Activated CD8-positive, alpha-beta memory T cell treated with anti-CD3 and anti-CD28 coated beads for 24 hours (primary cell): ENCODE results near the gene ISG20L2.
"Not testable (repeated sequence)": the region's sequence is repeated elsewhere in the genome, so short reads cannot be mapped to it uniquely, and the experiment has no call there.

Experiments
- DNase-seq: peaks from one replicate; pipeline ENCODE4 v3.0.0-alpha.2; 2020

Gene ISG20L2

GRCh38 chr1:156728599-156729462 lies at the start of gene ISG20L2:
TSS of gene ISG20L2 (minus strand) at chr1:156728766. CDS start at chr1:156727652, 1,114 bp downstream.
- DNase-seq: peak; percentile 94

- no peak for DNase-seq
These were observed 49.0 kb upstream of the ISG20L2 start for GRCh38 chr1:156777573-156777972.

GRCh38 chr1:156776942-156777341 lies 48.4 kb upstream of the ISG20L2 start:
- no peak for DNase-seq

- DNase-seq: no peak
These were observed 47.2 kb upstream of the ISG20L2 start for GRCh38 chr1:156775799-156776198.

- no peak for DNase-seq
These were observed 45.0 kb upstream of the ISG20L2 start for GRCh38 chr1:156773607-156774006.

DNA sequence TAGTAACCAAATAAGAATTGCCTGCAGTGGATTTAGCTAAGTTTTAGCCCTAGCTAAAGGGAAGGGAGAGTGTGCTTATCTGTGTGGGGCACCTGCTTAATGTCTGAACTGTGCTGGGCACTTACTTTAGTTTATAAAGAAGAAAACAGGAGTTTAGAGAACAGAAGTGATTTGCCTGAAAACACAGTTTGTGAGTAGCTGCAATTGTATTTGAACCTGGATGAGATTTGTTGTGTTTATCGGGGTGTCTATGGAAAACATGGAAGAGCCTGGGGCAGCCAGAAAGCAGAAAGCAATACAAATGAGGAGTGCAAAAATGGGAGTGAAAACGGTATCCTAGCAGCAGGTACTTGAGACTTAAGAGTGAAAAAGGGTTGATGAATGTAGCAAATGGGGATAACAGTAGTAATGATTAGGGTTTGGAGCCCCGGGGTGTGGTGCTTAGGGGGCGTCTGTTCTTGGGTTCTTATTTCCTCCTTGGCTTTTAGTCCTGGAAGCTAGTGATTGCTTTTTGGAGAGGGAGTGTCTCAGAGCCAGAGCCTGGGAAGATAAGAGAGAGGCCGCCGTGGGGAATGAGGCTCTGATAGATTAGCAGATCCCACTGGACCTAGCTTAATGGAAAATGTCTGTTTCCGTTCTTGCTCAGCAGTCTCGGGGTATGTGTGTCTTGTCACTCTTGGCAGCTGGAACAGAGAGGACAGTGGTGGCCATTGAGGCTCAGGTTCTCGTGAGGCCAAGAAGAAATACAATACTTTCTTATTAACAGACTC lies 44.3 kb upstream of the ISG20L2 start:
- no peak for DNase-seq

- DNase-seq: no peak
These were observed 43.7 kb upstream of the ISG20L2 start for GRCh38 chr1:156772222-156772621.

- no peak for DNase-seq
These were observed 40.2 kb upstream of the ISG20L2 start for GRCh38 chr1:156768610-156769295.

DNA sequence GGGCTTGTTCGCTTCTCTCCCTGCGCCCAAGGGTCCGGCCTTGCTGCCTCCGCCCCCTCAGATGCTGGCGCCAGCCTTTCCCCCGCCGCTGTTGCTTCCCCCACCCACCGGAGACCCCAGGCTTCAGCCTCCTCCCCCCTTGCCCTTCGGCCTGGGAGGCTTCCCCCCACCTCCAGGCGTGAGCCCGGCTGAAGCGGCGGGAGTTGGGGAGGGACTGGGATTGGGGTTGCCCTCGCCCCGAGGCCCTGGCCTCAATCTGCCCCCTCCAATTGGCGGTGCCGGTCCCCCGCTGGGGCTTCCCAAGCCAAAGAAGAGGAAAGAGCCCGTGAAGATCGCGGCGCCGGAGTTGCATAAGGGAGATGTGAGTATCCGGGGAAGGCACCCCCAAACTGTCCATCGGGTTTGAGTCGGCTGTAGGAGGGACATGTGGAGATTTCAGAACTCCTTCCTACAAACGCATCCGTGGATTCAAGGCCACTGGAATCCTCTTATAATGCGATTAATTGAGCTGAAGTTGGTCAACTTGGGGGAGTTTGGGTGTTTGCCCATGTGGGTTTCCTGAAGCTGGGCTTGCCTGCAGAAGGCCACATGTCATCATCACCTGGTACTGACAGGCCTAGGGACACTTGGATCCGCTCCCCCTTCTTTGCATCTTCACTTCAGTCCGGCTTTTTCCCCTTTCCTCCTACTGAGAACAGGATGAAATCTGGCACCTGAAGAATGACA lies 39.5 kb upstream of the ISG20L2 start:
- peak; percentile 78 for DNase-seq

DNA sequence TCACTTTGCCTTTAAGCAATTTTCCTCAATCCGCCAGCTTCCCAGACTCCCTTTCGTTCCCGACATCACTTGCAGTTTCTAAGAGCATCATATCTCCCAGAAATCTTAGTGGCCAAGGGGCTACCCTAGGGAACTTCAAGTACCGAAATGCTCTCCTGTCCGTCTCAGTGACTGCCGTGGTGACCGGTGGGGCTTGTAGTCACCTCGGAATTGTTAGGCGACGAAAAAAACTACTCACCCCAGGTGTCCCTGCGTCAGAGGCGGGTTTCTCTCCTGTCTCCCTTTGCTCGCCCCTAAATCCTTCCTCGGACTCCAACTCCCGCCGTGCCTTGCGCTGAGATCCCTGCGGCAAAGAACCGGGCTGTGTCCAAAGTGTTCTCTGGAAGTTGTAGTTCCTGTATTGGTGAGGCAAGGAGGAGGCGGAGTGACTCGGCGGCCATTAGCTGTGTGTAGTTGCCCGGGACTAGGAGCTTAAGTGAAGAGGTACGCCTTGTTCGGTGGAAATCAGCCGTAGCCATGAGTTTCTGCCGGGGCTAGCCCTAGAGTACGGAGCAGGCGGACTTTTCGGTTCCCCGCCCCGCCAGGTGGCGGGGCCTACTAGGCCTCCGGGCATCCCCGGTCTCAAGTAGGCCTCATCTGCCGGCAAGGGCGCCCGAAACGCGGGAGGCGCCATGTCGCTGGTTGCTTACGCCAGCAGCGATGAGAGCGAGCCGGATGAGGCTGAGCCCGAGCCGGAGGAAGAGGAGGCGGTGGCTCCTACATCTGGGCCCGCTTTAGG lies 38.7 kb upstream of the ISG20L2 start, which contains the start of gene PRCC:
PRCC (plus strand) TSS at position 435 of the 778 bp plus-strand sequence; CDS start at position 672, 237 bp downstream.
- peak; percentile 94 for DNase-seq

DNA sequence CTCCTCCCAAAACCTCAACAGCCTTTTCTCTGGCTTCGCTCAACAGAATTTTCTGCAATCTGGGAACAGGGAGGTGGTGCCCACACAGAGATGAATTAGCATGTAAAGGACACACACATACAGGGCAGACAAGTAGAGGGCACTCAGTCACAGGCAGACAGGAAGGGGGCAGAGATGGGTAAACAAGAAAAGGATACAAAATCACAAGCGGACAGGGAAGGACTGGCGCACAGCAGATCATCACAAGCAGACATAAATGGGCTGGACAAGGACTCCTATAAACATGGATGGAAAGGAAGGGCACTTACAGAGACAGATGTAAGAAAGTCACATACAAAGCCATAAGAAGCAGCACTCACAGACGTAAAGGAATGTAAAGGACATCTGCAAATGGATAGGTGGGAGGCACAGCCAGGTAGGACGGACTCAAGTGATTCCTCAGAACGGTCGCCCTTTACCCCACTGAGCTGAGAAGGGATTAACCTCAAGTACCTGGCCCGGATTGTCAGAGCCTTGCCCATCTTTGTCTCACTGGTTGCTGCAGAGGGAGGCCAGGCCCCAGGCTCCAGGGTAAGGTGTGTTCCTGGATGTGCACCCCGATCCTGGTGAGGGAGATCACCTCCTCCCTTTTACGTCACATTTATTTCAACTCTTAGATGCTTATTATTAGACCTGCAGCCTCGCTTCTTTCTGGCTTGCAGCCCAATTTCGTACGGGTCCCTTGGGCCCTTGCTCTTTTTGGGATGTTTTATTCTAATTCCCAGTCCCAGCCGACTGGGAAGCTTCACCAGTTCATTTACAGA lies 37.9 kb upstream of the ISG20L2 start:
- no peak for DNase-seq

DNA sequence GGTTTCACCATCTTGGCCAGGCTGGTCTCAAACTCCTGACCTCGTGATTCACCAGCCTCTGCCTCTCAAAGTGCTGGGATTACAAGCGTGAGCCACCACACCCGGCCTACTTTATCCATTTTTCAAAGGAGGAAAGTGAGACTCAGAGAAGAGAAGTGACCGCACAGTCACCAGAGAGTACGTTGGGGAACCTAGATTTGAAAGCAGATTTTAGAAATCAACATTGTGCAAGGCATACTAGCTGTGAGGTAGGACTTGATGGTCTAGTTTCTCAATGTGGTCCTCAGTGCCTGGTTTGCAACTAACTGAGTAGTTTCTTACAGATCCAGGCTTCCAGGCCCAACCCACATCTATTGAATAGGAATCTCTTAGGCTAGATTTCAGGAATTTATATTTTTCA lies 37.1 kb upstream of the ISG20L2 start:
- DNase-seq: no peak

DNA sequence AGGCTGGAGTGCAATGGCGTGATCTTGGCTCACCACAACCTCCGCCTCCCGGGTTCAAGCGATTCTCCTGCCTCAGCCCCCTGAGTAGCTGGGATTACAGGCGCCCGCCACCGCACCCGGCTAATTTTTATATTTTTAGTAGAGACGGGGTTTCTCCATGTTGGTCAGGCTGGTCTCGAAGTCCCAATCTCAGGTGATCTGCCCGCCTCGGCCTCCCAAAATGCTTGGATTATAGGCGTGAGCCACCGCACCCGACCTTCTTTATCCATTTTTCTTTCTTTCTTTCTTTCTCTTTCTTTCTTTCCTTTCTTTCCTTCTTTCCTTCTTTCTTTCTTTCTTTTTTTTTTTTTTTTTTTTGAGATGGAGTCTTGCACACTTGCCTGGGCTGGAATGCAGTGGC lies 36.6 kb upstream of the ISG20L2 start:
- not testable (repeated sequence) for DNase-seq

- DNase-seq: no peak
These were observed 32.2 kb upstream of the ISG20L2 start for GRCh38 chr1:156760796-156761104.

DNA sequence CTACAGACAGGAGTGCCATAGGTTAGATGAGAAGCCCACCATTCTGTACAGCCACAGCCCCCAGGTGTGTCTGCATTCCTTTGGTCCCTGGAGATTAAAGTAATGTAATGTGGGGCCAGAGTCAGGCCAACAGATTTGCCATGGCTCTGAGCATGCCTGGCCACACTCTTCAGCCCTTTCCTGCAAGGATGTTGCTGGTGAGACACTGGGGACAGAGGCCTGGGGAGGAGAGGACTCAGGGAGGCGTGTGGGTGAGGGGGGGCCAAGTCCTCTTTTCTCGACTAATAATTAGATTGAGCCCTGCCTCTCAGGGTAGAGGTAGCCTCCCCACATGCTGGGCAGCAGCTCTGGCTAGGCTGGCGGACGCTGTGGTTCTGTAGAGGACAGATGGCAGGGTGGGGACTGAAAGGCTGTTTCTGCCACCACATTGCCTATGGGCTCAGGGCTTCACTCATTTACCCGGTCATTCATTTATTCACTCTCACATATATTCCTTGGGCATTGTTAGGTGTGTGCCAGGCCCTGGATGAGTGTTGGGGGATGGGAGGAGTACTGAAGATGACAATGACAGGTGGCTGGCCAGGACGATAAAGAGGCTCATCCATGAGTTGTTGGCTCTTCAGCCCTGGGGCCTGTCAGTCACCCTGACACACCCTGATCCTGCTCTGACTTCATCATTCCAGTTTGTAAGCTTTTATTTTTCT lies 31.7 kb upstream of the ISG20L2 start:
- DNase-seq: no peak

DNA sequence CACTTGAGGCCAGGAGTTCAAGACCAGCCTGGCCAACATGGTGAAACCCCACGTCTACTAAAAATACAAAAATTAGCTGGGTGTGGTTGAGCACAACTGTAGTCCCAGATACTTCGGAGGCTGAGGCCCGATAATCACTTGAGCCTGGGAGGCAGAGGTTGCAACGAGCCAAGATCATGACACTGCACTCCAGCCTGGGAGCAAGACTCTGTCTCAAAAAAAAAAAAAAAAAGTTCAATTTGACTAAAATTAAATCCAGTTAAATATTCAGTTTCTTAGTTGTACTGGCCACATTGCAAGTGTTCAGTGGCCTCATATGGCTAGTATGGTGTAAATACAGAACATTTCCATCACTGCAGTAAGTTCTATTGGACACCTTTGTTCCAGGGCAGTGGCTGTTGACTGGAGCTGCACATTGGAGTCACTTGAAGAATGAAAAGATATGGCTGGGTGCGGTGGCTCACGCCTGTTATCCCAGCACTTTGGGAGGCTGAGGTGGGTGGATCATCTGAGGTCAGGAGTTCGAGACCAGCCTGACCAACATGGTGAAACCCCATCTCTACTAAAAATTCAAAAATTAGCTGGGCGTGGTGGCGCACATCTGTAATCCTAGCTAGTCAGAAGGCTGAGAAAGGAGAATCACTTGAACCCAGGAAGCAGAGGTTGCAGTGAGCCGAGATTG lies 29.1 kb upstream of the ISG20L2 start:
- not testable (repeated sequence) for DNase-seq

DNA sequence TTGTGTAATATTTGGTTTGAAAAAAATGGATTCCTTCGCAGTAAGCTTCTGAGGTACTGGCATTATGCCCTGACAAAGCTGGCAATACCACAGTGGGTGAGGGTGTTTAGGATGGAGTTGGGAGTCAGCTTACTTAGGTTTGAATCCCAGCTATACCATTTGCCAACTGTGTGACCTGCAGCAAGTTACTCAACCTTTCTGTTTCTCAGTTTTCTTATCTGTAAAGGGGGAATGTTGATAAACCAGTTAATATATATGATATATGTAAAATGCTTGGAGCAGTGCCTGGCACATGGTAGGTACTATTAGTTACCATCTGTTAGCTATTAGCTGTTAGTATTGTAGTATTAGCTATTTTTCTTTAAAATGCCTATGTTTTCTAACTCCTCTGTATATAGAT lies 27.8 kb upstream of the ISG20L2 start:
- DNase-seq: no peak

GRCh38 chr1:156755527-156755950 lies 27.0 kb upstream of the ISG20L2 start:
- no peak for DNase-seq

GRCh38 chr1:156754219-156754618 lies 25.7 kb upstream of the ISG20L2 start:
- no peak for DNase-seq
